Posterior cingulate gyrus (tissue), 11 donors: ENCODE data around the gene PACSIN1.
A peak's percentile ranks its signal among the peaks of the same experiment; 100 is the strongest.

ENCODE experiments used
- DNase-seq, 10 donors: peaks; one replicate each; pipeline versions ENCODE4 v3.0.0 to v3.0.0-alpha.2; 2020 to 2021; ENCODE audit warnings: mixed read lengths in 3 of 10
- intact Hi-C: fragments of 100-400 bp; cut with DNase I; formaldehyde crosslinking; loops from one replicate; pipeline ENCODE4 v1.15.1; 2023

Gene PACSIN1

GRCh38 chr6:34457382-34457741 lies 8.5 kb upstream of the PACSIN1 start:
- DNase-seq = peak in 1 of 10 donors; percentile 79
- intact Hi-C loops = no loop called here

- intact Hi-C loops = no loop called here
- DNase-seq = peak in 1 of 10 donors; percentile 59
Observed at GRCh38 chr6:34457742-34458735, 7.8 kb upstream of the PACSIN1 start.

- DNase-seq = peak in 3 of 10 donors; percentile 33 to 69 (median 35)
- intact Hi-C loops = loop anchor here (5.0 kb wide), 1 partner anchor 147 kb away; no protein-coding TSS in a partner anchor
Observed at GRCh38 chr6:34459899-34460593, 5.8 kb upstream of the PACSIN1 start.

GRCh38 chr6:34460796-34461507 lies 4.9 kb upstream of the PACSIN1 start:
- peak in 1 of 10 donors; percentile 20 for DNase-seq
- intact Hi-C loops = loop anchor here (5.0 kb wide), 1 partner anchor 146 kb away; no protein-coding TSS in a partner anchor

GRCh38 chr6:34462010-34462409 lies 3.9 kb upstream of the PACSIN1 start:
- intact Hi-C loops = loop anchor here (5.0 kb wide), 1 partner anchor 145 kb away; no protein-coding TSS in a partner anchor
- peak in 1 of 10 donors; percentile 35 for DNase-seq

- peak in 1 of 10 donors; percentile 82 for DNase-seq
- intact Hi-C loops = loop anchor here (5.0 kb wide), 1 partner anchor 145 kb away; no protein-coding TSS in a partner anchor
Observed at GRCh38 chr6:34462551-34462971, 3.3 kb upstream of the PACSIN1 start.

GRCh38 chr6:34463299-34463698 lies 2.6 kb upstream of the PACSIN1 start:
- peak in 1 of 10 donors; percentile 1 for DNase-seq
- intact Hi-C loops = loop anchor here (5.0 kb wide), 1 partner anchor 144 kb away; no protein-coding TSS in a partner anchor

- DNase-seq = peak in 1 of 10 donors; percentile 27
- intact Hi-C loops = loop anchor here (5.0 kb wide), 1 partner anchor 143 kb away; no protein-coding TSS in a partner anchor
Observed at GRCh38 chr6:34463849-34464248, 2.0 kb upstream of the PACSIN1 start.

GRCh38 chr6:34466242-34467185 lies 638 bp downstream of the PACSIN1 start:
- intact Hi-C loops = no loop called here
- DNase-seq = peak in 2 of 10 donors; percentile 75 to 87

- intact Hi-C loops = no loop called here
- peak in 1 of 10 donors; percentile 64 for DNase-seq
Observed at GRCh38 chr6:34468378-34468892, 2.6 kb downstream of the PACSIN1 start.

GRCh38 chr6:34469499-34469898 lies 3.6 kb downstream of the PACSIN1 start:
- DNase-seq = peak in 1 of 10 donors; percentile 74
- intact Hi-C loops = no loop called here

- intact Hi-C loops = no loop called here
- no peak for DNase-seq
Observed at GRCh38 chr6:34472425-34472824, 6.5 kb downstream of the PACSIN1 start.

- DNase-seq = no peak
Observed at GRCh38 chr6:34473967-34474366, 8.1 kb downstream of the PACSIN1 start.

GRCh38 chr6:34474754-34475153 lies 8.9 kb downstream of the PACSIN1 start:
- intact Hi-C loops = no loop called here
- DNase-seq = no peak

More at GRCh38 chr6:34473967-34474366, 8.1 kb downstream of the PACSIN1 start:
- intact Hi-C loops = no loop called here

- peak in 2 of 10 donors; percentile 36 to 50 for DNase-seq
- intact Hi-C loops = no loop called here
Observed at GRCh38 chr6:34475238-34475682, 9.4 kb downstream of the PACSIN1 start.

- DNase-seq = peak in 1 of 10 donors; percentile 61
- intact Hi-C loops = no loop called here
Observed at GRCh38 chr6:34475767-34476328, 10.0 kb downstream of the PACSIN1 start.

- intact Hi-C loops = no loop called here
- DNase-seq = peak in 2 of 10 donors; percentile 67 to 74
Observed at GRCh38 chr6:34476447-34476846, 10.6 kb downstream of the PACSIN1 start.

GRCh38 chr6:34476921-34477320 lies 11.0 kb downstream of the PACSIN1 start:
- peak in 2 of 10 donors; percentile 12 to 50 for DNase-seq

More at GRCh38 chr6:34476921-34477320, 11.0 kb downstream of the PACSIN1 start:
- intact Hi-C loops = no loop called here
